B cell (primary cell): Measurements from ENCODE around the gene RPRD1B.

ENCODE experiments used
- CTCF ChIP-seq: fragments of 200-600 bp; IDR thresholded peaks from one replicate; pipeline ENCODE4 v1.8.0; 2022; ENCODE audit warnings: antibody characterized with exemption, mild to moderate bottlenecking
- EZH2 ChIP-seq: IDR thresholded peaks from 2 replicates; pipeline ENCODE4 v1.6.1; 2012; ENCODE audit warnings: borderline replicate concordance, low read depth, mild to moderate bottlenecking, moderate library complexity, low read length; ENCODE audit not compliant: insufficient read depth, poor library complexity, severe bottlenecking

GRCh38 chr20:38104285-38104684 is 70.7 kb downstream of the RPRD1B start:
- no peak for TF ChIP-seq CTCF
- no peak for TF ChIP-seq EZH2
